IMR-90 (cell line): ENCODE data around the gene ETFA.

Source experiments
- BHLHE40 ChIP-seq: fragments of 150-350 bp; IDR thresholded peaks from 2 replicates; pipeline ENCODE4 v1.6.1; 2016; ENCODE audit warnings: mild to moderate bottlenecking, low read depth, low read length
- CEBPB ChIP-seq: IDR thresholded peaks from 2 replicates; pipeline ENCODE4 v1.6.1; 2012; ENCODE audit warnings: low read depth, low read length, improper control_type of control experiment
- CHD1 ChIP-seq: IDR thresholded peaks from 2 replicates; pipeline ENCODE4 v1.6.1; 2012; ENCODE audit warnings: low read depth, low read length, improper control_type of control experiment
- ELK1 ChIP-seq: fragments of 150-350 bp; IDR thresholded peaks from 2 replicates; pipeline ENCODE4 v1.6.1; 2016; ENCODE audit warnings: low read depth, mild to moderate bottlenecking, low read length, moderate library complexity, borderline replicate concordance
- FOS ChIP-seq: fragments of 150-350 bp; IDR thresholded peaks from 2 replicates; pipeline ENCODE4 v1.6.1; 2016; ENCODE audit warnings: low read depth, low read length
- MAFK ChIP-seq: IDR thresholded peaks from 2 replicates; pipeline ENCODE4 v1.6.1; 2012; ENCODE audit warnings: low read depth, low read length, improper control_type of control experiment
- MAZ ChIP-seq: IDR thresholded peaks from 2 replicates; pipeline ENCODE4 v1.6.1; 2012; ENCODE audit warnings: low read depth, mild to moderate bottlenecking, low read length, improper control_type of control experiment, moderate library complexity, borderline replicate concordance
- MXI1 ChIP-seq: IDR thresholded peaks from 2 replicates; pipeline ENCODE4 v1.6.1; 2012; ENCODE audit warnings: low read depth, mild to moderate bottlenecking, low read length, moderate library complexity, borderline replicate concordance
- POLR2A ChIP-seq: IDR thresholded peaks from 2 replicates; pipeline ENCODE4 v1.6.1; 2012; ENCODE audit warnings: mild to moderate bottlenecking, low read depth, low read length
- RAD21 ChIP-seq: IDR thresholded peaks from 2 replicates; pipeline ENCODE4 v1.6.1; 2012; ENCODE audit warnings: low read length, improper control_type of control experiment
- RCOR1 ChIP-seq: IDR thresholded peaks from 2 replicates; pipeline ENCODE4 v1.6.1; 2012; ENCODE audit warnings: mild to moderate bottlenecking, low read length, improper control_type of control experiment; ENCODE audit not compliant: insufficient replicate concordance
- RFX5 ChIP-seq: IDR thresholded peaks from 2 replicates; pipeline ENCODE4 v1.8.0; 2012; ENCODE audit warnings: low read depth, mild to moderate bottlenecking, low read length, moderate library complexity
- USF2 ChIP-seq: fragments of 150-350 bp; IDR thresholded peaks from 2 replicates; pipeline ENCODE4 v1.6.1; 2017; ENCODE audit warnings: mild to moderate bottlenecking, antibody characterized with exemption, low read length, low read depth
- TF ChIP-seq, protein P1 (sequence below): conservative IDR thresholded peaks from 2 replicates; pipeline ENCODE4 v1.5.1; 2012; ENCODE audit warnings: mild to moderate bottlenecking, low read depth, low read length, improper control_type of control experiment

DNA sequence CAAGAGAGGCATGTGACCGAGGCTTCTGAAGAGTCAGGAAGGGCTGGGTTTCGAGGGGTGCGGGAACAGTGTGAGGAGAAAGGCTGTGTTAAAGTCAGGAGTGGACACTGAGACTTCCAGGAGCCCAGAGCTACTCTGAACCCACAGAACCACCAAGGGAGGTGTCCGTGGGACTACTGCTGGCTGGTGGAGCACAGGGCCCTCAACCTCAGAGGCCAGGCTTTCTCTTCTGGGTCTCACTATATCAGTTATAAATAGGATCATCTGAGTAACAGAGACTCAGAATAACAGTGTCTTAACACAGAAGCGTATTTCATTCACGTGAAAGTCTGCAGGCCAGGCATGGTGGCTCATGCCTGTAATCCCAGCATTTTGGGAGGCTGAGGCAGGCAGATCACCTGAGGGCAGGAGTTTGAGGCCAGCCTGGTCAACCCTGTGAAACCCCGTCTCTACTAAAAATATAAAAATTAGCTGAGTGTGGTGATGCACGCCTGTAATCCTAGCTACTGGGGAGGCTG lies 137.9 kb downstream of the ETFA start:
- TF ChIP-seq, protein P1, sequence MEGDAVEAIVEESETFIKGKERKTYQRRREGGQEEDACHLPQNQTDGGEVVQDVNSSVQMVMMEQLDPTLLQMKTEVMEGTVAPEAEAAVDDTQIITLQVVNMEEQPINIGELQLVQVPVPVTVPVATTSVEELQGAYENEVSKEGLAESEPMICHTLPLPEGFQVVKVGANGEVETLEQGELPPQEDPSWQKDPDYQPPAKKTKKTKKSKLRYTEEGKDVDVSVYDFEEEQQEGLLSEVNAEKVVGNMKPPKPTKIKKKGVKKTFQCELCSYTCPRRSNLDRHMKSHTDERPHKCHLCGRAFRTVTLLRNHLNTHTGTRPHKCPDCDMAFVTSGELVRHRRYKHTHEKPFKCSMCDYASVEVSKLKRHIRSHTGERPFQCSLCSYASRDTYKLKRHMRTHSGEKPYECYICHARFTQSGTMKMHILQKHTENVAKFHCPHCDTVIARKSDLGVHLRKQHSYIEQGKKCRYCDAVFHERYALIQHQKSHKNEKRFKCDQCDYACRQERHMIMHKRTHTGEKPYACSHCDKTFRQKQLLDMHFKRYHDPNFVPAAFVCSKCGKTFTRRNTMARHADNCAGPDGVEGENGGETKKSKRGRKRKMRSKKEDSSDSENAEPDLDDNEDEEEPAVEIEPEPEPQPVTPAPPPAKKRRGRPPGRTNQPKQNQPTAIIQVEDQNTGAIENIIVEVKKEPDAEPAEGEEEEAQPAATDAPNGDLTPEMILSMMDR: no peak
- TF ChIP-seq MAFK (no peak), POLR2A (no peak), CEBPB (no peak), MAZ (no peak), BHLHE40 (no peak), CHD1 (no peak), USF2 (no peak), MXI1 (no peak), RCOR1 (no peak), RAD21 (no peak), FOS (no peak), RFX5 (no peak), ELK1 (no peak)
